Tibial nerve (tissue), 4 donors: ENCODE measurements around the gene HOXA9. TPM values are rescaled to one million over a fixed set of nuclear protein-coding genes. Genes with fewer than 3 reads are reported as not detected.

ENCODE experiments used
- DNase-seq, 2 donors: peaks; one replicate each; pipeline ENCODE4 v3.0.0-alpha.2; 2019; ENCODE audit warnings: low spot score in 2 of 2
- H3K27ac ChIP-seq, 4 donors: fragments of 200-600 bp; sonication (generic) in 3 of 4; one replicate each; pipeline ENCODE4 v1.5.1; 2017 to 2019; ENCODE audit warnings: mild to moderate bottlenecking in 1 of 4
- H3K27me3 ChIP-seq, 2 donors: fragments of 200-600 bp; sonication (generic) in 1 of 2; one replicate each; pipeline versions ENCODE4 v1.5.1 to v1.6.0; 2017 to 2019
- H3K36me3 ChIP-seq, 3 donors: fragments of 200-600 bp; sonication (generic); one replicate each; pipeline ENCODE4 v1.5.1; 2018 to 2019
- H3K4me1 ChIP-seq, 4 donors: fragments of 200-600 bp; sonication (generic) in 3 of 4; one replicate each; pipeline ENCODE4 v1.5.1; 2017 to 2019
- H3K4me3 ChIP-seq, 4 donors: fragments of 200-600 bp; sonication (generic) in 3 of 4; one replicate each; pipeline ENCODE4 v1.5.1; 2017 to 2019; ENCODE audit warnings: mild to moderate bottlenecking in 1 of 4, moderate library complexity in 1 of 4
- H3K9me3 ChIP-seq, 4 donors: fragments of 200-600 bp; sonication (generic) in 3 of 4; one replicate each; pipeline ENCODE4 v1.5.1; 2017 to 2019
- CTCF ChIP-seq, 5 experiments: fragments of 200-600 bp in 3 of 5; fragments of 450-650 bp in 2 of 5; sonication (generic) in 3 of 5; IDR thresholded peaks; one replicate each; pipeline ENCODE4 v1.5.1; 2016 to 2019; ENCODE audit warnings: antibody characterized with exemption in 5 of 5, mild to moderate bottlenecking in 3 of 5, moderate library complexity in 2 of 5
- EP300 ChIP-seq, 2 donors: sonication (generic); formaldehyde crosslinking; IDR thresholded peaks; one replicate each; pipeline ENCODE4 v1.6.1; 2017; ENCODE audit warnings: antibody characterized with exemption in 2 of 2, mild to moderate bottlenecking in 1 of 2
- POLR2A ChIP-seq, 2 donors: fragments of 450-650 bp; IDR thresholded peaks; one replicate each; pipeline ENCODE4 v1.6.1; 2017; ENCODE audit warnings: antibody characterized with exemption in 2 of 2, mild to moderate bottlenecking in 2 of 2, moderate library complexity in 2 of 2
- WGBS, 2 donors: methylation state at CpG; one replicate each; pipeline ENCODE4 v1.1.5; 2018; 5-methylcytosine and 5-hydroxymethylcytosine counted together
- total RNA-seq, 4 donors: library from RNA; depleted of rRNA; stranded (reverse); fragments of >200 nt; gene quantifications; one replicate each; pipeline ENCODE4 v1.1.0, GENCODE V29; 2016

HOXA9 gene
- total RNA-seq, 4 donors from 2014 or later = 10.5 to 13.8 (median 12.7) TPM

- Histone ChIP-seq H3K4me3 (no peak overlapping the region), H3K27me3 (peaks cover 7 to 87% of the 10 kb centered on the region in 2 donors), H3K27ac (no peak overlapping the region), H3K4me1 (peaks cover 0 to 58% (median 28%) of the 10 kb centered on the region in 4 donors), H3K9me3 (no peaks in the 10 kb centered on the region), H3K36me3 (no peaks in the 10 kb centered on the region)
- whole genome bisulfite sequencing, 2 donors = 29 to 40% methylated on average over 18 of the region's 18 CpGs
- TF ChIP-seq CTCF (IDR thresholded peaks at IDR 0.05) (no peak), POLR2A (IDR thresholded peaks at IDR 0.05) (no peak), EP300 (IDR thresholded peaks at IDR 0.05) (no peak)
- no peak for DNase-seq
These were observed 32.1 kb upstream of the HOXA9 start for GRCh38 chr7:27197137-27198042.

- peaks cover 7 to 87% of the 10 kb centered on the region in 2 donors for H3K27me3 ChIP-seq
- WGBS, 2 donors = 1 to 3% methylated on average over 6 of the region's 6 CpGs
- no peaks in the 10 kb centered on the region for H3K36me3 ChIP-seq
- H3K27ac ChIP-seq = no peak overlapping the region
- H3K4me1 ChIP-seq = peaks cover 0 to 54% (median 29%) of the 10 kb centered on the region in 4 donors
- H3K9me3 ChIP-seq = no peaks in the 10 kb centered on the region
- peak; percentile 55 to 82 (median 77) for TF ChIP-seq CTCF (IDR thresholded peaks at IDR 0.05)
- peak in 1 of 2 donors; percentile 23 for TF ChIP-seq EP300 (IDR thresholded peaks at IDR 0.05)
- TF ChIP-seq POLR2A (IDR thresholded peaks at IDR 0.05) = no peak
- no peak overlapping the region for H3K4me3 ChIP-seq
- DNase-seq = peak; percentile 87 to 98
These were observed 31.0 kb upstream of the HOXA9 start for GRCh38 chr7:27196287-27196767.

GRCh38 chr7:27194686-27195379 is 29.5 kb upstream of the HOXA9 start:
- no peaks in the 10 kb centered on the region for H3K36me3 ChIP-seq
- TF ChIP-seq POLR2A (IDR thresholded peaks at IDR 0.05) = no peak
- TF ChIP-seq CTCF (IDR thresholded peaks at IDR 0.05) = no peak
- no peak for TF ChIP-seq EP300 (IDR thresholded peaks at IDR 0.05)
- peaks cover 7 to 90% of the 10 kb centered on the region in 2 donors for H3K27me3 ChIP-seq
- 49 to 55% methylated on average over 9 of the region's 9 CpGs for WGBS, 2 donors
- H3K9me3 ChIP-seq = no peaks in the 10 kb centered on the region
- H3K27ac ChIP-seq = no peak overlapping the region
- no peak overlapping the region for H3K4me3 ChIP-seq
- DNase-seq = no peak
- peaks cover 0 to 39% (median 19%) of the 10 kb centered on the region in 4 donors for H3K4me1 ChIP-seq

GRCh38 chr7:27194002-27194352 is 28.6 kb upstream of the HOXA9 start:
- peaks cover 7 to 94% of the 10 kb centered on the region in 2 donors for H3K27me3 ChIP-seq
- no peak for DNase-seq
- H3K4me3 ChIP-seq = no peak overlapping the region
- no peak overlapping the region for H3K27ac ChIP-seq
- no peaks in the 10 kb centered on the region for H3K36me3 ChIP-seq
- TF ChIP-seq EP300 (IDR thresholded peaks at IDR 0.05) (no peak), CTCF (IDR thresholded peaks at IDR 0.05) (no peak), POLR2A (IDR thresholded peaks at IDR 0.05) (no peak)
- no peaks in the 10 kb centered on the region for H3K9me3 ChIP-seq
- H3K4me1 ChIP-seq = peaks cover 0 to 38% (median 21%) of the 10 kb centered on the region in 4 donors
- WGBS, 2 donors = 58 to 67% methylated on average over 2 of the region's 2 CpGs
